Stomach (tissue), 9 donors: ENCODE measurements around the gene LAMB2. TPM values are rescaled to one million over a fixed set of nuclear protein-coding genes. Genes with fewer than 3 reads are reported as not detected.

Experiments used
- DNase-seq, 2 donors: peaks; one replicate each; pipeline versions ENCODE4 v3.0.0 to v3.0.0-alpha.2; 2013 to 2019
- H3K27ac ChIP-seq, 5 donors: fragments of 200-600 bp in 4 of 5; sonication (generic) in 4 of 5; one replicate each; pipeline ENCODE4 v1.5.1; 2013 to 2019; ENCODE audit warnings: mild to moderate bottlenecking in 1 of 5, moderate library complexity in 1 of 5
- H3K27me3 ChIP-seq, 3 donors: fragments of 200-600 bp; sonication (generic); one replicate each; pipeline ENCODE4 v1.5.1; 2017 to 2019; ENCODE audit warnings: mixed run types in 1 of 3
- H3K36me3 ChIP-seq, 4 donors: fragments of 200-600 bp; sonication (generic); 1 replicate in 3 of 4; 2 replicates in 1 of 4; pipeline ENCODE4 v1.5.1; 2016 to 2019
- H3K4me1 ChIP-seq, 4 donors: fragments of 200-600 bp; sonication (generic); one replicate each; pipeline ENCODE4 v1.5.1; 2016 to 2019
- H3K4me3 ChIP-seq, 4 donors: fragments of 200-600 bp; sonication (generic) in 3 of 4; one replicate each; pipeline ENCODE4 v1.5.1; 2016 to 2019; ENCODE audit warnings: mild to moderate bottlenecking in 1 of 4
- H3K9me3 ChIP-seq, 4 donors: fragments of 200-600 bp; sonication (generic); one replicate each; pipeline ENCODE4 v1.5.1; 2016 to 2019
- EP300 ChIP-seq: sonication (generic); formaldehyde crosslinking; IDR thresholded peaks from one replicate; pipeline ENCODE4 v1.6.1; 2017; ENCODE audit warnings: antibody characterized with exemption
- POLR2A ChIP-seq, 4 donors: fragments of 450-650 bp; IDR thresholded peaks; one replicate each; pipeline ENCODE4 v1.6.1; 2016; ENCODE audit warnings: antibody characterized with exemption in 4 of 4, control low read depth in 2 of 4, mild to moderate bottlenecking in 1 of 4, moderate library complexity in 1 of 4
- POLR2AphosphoS5 ChIP-seq, 3 donors: sonication (generic); formaldehyde crosslinking; IDR thresholded peaks; one replicate each; pipeline ENCODE4 v1.6.1; 2016; ENCODE audit warnings: antibody characterized with exemption in 3 of 3
- WGBS, 5 donors: extraction: QIAGEN DNeasy Blood & Tissue Kit in 3 of 5; methylation state at CpG; one replicate each; pipeline versions ENCODE4 v1.1.5 to v1.1.7; 2013 to 2018; 5-methylcytosine and 5-hydroxymethylcytosine counted together
- intact Hi-C: fragments of 100-400 bp; cut with DNase I; formaldehyde crosslinking; loops from one replicate; pipeline ENCODE4 v1.15.1; 2023; ENCODE audit warnings: low total_unique reads
- polyA plus RNA-seq, 3 donors: library from polyadenylated mRNA; stranded (reverse); fragments of 200-250 nt; gene quantifications; one replicate each; pipeline ENCODE4 v1.2.3, GENCODE V29; 2013
- total RNA-seq, 5 donors: library from RNA; depleted of rRNA; stranded (reverse); fragments of >200 nt; gene quantifications; one replicate each; pipeline versions ENCODE4 v1.1.0 to v1.2.3, GENCODE V29; 2014 to 2016
- TF ChIP-seq, protein P1 (sequence below), 7 experiments: fragments of 450-650 bp in 4 of 7; fragments of 200-600 bp in 3 of 7; sonication (generic) in 3 of 7; IDR thresholded peaks; one replicate each; pipeline ENCODE4 v1.5.1; 2016 to 2019; ENCODE audit warnings: antibody characterized with exemption in 7 of 7, control low read depth in 2 of 7, mild to moderate bottlenecking in 1 of 7
- donor health status: healthy with polysubstance abuse.
- donor health status: Bipolar disorder and iron deficiency.
- donor health status: healthy.

The LAMB2 gene
- total and polyA plus RNA-seq, 8 donors, result 195 to 578 (median 324) TPM

DNA sequence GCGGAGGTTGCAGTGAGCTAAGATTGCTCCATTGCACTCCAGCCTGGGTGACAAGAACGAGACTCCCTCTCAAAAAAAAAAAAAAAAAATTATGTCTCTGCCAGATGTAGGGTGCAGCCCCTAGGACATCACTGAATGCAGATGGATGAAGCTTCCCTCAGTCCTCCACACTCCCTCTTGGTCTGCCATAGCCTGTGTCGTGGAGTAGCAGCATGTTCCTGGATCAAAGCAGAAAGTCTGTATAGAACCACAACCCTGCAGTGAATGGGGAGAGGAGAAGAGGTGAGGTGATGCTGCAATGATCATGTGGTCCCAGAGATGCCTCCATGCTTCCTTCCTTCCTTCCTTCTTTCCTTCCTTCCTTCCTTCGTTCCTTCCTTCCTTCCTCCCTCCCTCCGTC lies 15.3 kb upstream of the LAMB2 start:
- intact Hi-C loops, result no loop called here
- Histone ChIP-seq H3K9me3 (no peaks in the 10 kb centered on the region), H3K4me1 (no peaks in the 10 kb centered on the region), H3K27ac (no peak overlapping the region), H3K4me3 (no peak overlapping the region), H3K27me3 (no peaks in the 10 kb centered on the region), H3K36me3 (no peaks in the 10 kb centered on the region)
- 69 to 84% (median 78%) methylated on average over 5 of the region's 5 CpGs for WGBS, 5 donors
- no peak for DNase-seq
- TF ChIP-seq POLR2AphosphoS5 (IDR thresholded peaks at IDR 0.05) (no peak), EP300 (no peak), POLR2A (IDR thresholded peaks at IDR 0.05) (no peak)
- TF ChIP-seq, protein P1, sequence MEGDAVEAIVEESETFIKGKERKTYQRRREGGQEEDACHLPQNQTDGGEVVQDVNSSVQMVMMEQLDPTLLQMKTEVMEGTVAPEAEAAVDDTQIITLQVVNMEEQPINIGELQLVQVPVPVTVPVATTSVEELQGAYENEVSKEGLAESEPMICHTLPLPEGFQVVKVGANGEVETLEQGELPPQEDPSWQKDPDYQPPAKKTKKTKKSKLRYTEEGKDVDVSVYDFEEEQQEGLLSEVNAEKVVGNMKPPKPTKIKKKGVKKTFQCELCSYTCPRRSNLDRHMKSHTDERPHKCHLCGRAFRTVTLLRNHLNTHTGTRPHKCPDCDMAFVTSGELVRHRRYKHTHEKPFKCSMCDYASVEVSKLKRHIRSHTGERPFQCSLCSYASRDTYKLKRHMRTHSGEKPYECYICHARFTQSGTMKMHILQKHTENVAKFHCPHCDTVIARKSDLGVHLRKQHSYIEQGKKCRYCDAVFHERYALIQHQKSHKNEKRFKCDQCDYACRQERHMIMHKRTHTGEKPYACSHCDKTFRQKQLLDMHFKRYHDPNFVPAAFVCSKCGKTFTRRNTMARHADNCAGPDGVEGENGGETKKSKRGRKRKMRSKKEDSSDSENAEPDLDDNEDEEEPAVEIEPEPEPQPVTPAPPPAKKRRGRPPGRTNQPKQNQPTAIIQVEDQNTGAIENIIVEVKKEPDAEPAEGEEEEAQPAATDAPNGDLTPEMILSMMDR (IDR thresholded peaks at IDR 0.05), result no peak

GRCh38 chr3:49140080-49140479 lies 7.2 kb upstream of the LAMB2 start:
- no peaks in the 10 kb centered on the region for H3K4me1 ChIP-seq
- H3K27ac ChIP-seq, result no peak overlapping the region
- H3K9me3 ChIP-seq, result peaks cover 0 to 5% (median 0%) of the 10 kb centered on the region in 4 donors
- DNase-seq, result no peak
- no peaks in the 10 kb centered on the region for H3K36me3 ChIP-seq
- H3K4me3 ChIP-seq, result no peak overlapping the region
- intact Hi-C loops, result no loop called here
- peaks cover 0 to 17% (median 6%) of the 10 kb centered on the region in 3 donors for H3K27me3 ChIP-seq
- 68 to 79% (median 74%) methylated on average over 3 of the region's 3 CpGs for WGBS, 5 donors
- no peak for TF ChIP-seq POLR2AphosphoS5 (IDR thresholded peaks at IDR 0.05)
- no peak for TF ChIP-seq EP300
- TF ChIP-seq, protein P1 (IDR thresholded peaks at IDR 0.05), result no peak
- no peak for TF ChIP-seq POLR2A (IDR thresholded peaks at IDR 0.05)

- TF ChIP-seq POLR2A (IDR thresholded peaks at IDR 0.05) (no peak), POLR2AphosphoS5 (IDR thresholded peaks at IDR 0.05) (no peak), EP300 (no peak)
- TF ChIP-seq, protein P1 (IDR thresholded peaks at IDR 0.05), result no peak
- H3K4me1 ChIP-seq, result peaks cover 12 to 39% (median 33%) of the 10 kb centered on the region in 4 donors
Measured at GRCh38 chr3:49135499-49135898, 2.6 kb upstream of the LAMB2 start.

GRCh38 chr3:49134471-49135265 lies 1.8 kb upstream of the LAMB2 start:
- Histone ChIP-seq H3K27me3 (peaks cover 0 to 11% (median 6%) of the 10 kb centered on the region in 3 donors), H3K4me1 (peaks cover 18 to 46% (median 39%) of the 10 kb centered on the region in 4 donors), H3K27ac (peak overlapping the region in 1 of 5 donors; percentile 18), H3K9me3 (no peaks in the 10 kb centered on the region), H3K36me3 (peaks cover 12 to 15% (median 14%) of the 10 kb centered on the region in 4 donors), H3K4me3 (peak overlapping the region in 1 of 4 donors; percentile 74)
- TF ChIP-seq POLR2A (IDR thresholded peaks at IDR 0.05) (no peak), POLR2AphosphoS5 (IDR thresholded peaks at IDR 0.05) (no peak), EP300 (no peak)
- TF ChIP-seq, protein P1 (IDR thresholded peaks at IDR 0.05), result no peak
- no peak for DNase-seq
- intact Hi-C loops, result no loop called here
- WGBS, 5 donors, result 53 to 71% (median 62%) methylated on average over 3 of the region's 3 CpGs

More at GRCh38 chr3:49135499-49135898, 2.6 kb upstream of the LAMB2 start:
- Histone ChIP-seq H3K27ac (no peak overlapping the region), H3K27me3 (peaks cover 0 to 17% (median 6%) of the 10 kb centered on the region in 3 donors), H3K4me3 (no peak overlapping the region), H3K9me3 (no peaks in the 10 kb centered on the region), H3K36me3 (peaks cover 4 to 7% (median 6%) of the 10 kb centered on the region in 4 donors)
- DNase-seq, result no peak
- intact Hi-C loops, result no loop called here
- WGBS, 5 donors, result 65 to 79% (median 68%) methylated on average over 4 of the region's 4 CpGs
